H9 (cell line): ENCODE data around the gene DUOX1. TPM values are rescaled to one million over a fixed set of nuclear protein-coding genes. Genes with fewer than 3 reads are reported as not detected.

ENCODE experiments used
- DNase-seq: peaks from one replicate; pipeline ENCODE4 v3.0.0-alpha.2; 2017
- H2AFZ ChIP-seq: one replicate; pipeline ENCODE4 v1.6.1; 2013; ENCODE audit warnings: mild to moderate bottlenecking, low read length, control low read depth, moderate library complexity
- H2AK5ac ChIP-seq: 2 replicates; pipeline ENCODE4 v1.6.1; 2013; ENCODE audit warnings: low read length, control low read depth, mixed read lengths; ENCODE audit not compliant: insufficient read length
- H2BK120ac ChIP-seq: one replicate; pipeline ENCODE4 v1.6.1; 2013; ENCODE audit warnings: low read depth, mild to moderate bottlenecking, low read length, control low read depth, inconsistent platforms; ENCODE audit not compliant: poor library complexity, severe bottlenecking
- H2BK12ac ChIP-seq: 2 replicates; pipeline ENCODE4 v1.6.1; 2013; ENCODE audit warnings: low read length, control low read depth, mixed read lengths, low read depth; ENCODE audit not compliant: insufficient read length
- H2BK15ac ChIP-seq: 2 replicates; pipeline ENCODE4 v1.6.1; 2013; ENCODE audit warnings: low read depth, low read length, control low read depth
- H2BK20ac ChIP-seq: one replicate; pipeline ENCODE4 v1.6.1; 2013; ENCODE audit warnings: low read depth, mild to moderate bottlenecking, low read length, control low read depth, inconsistent platforms; ENCODE audit not compliant: poor library complexity, severe bottlenecking
- H2BK5ac ChIP-seq: 2 replicates; pipeline ENCODE4 v1.6.1; 2013; ENCODE audit warnings: low read length, control low read depth, mixed read lengths; ENCODE audit not compliant: insufficient read length
- H3K14ac ChIP-seq: 2 replicates; pipeline ENCODE4 v1.6.1; 2013; ENCODE audit warnings: low read length, control low read depth; ENCODE audit not compliant: insufficient read depth
- H3K18ac ChIP-seq: 2 replicates; pipeline ENCODE4 v1.6.1; 2013; ENCODE audit warnings: low read depth, mild to moderate bottlenecking, mixed read lengths, low read length, control low read depth; ENCODE audit not compliant: insufficient read length
- H3K23ac ChIP-seq: 2 replicates; pipeline ENCODE4 v1.6.1; 2013; ENCODE audit warnings: low read length, control low read depth, mixed read lengths, low read depth; ENCODE audit not compliant: insufficient read length
- H3K23me2 ChIP-seq: 2 replicates; pipeline ENCODE4 v1.6.1; 2013; ENCODE audit warnings: low read depth, mild to moderate bottlenecking, mixed read lengths, low read length, control low read depth; ENCODE audit not compliant: insufficient read length, poor library complexity, severe bottlenecking
- H3K27ac ChIP-seq: 2 replicates; pipeline ENCODE4 v1.5.1; 2013; ENCODE audit warnings: low read length, control low read depth, mixed read lengths, low read depth; ENCODE audit not compliant: insufficient read length
- H3K27me3 ChIP-seq: 2 replicates; pipeline ENCODE4 v1.6.1; 2013; ENCODE audit warnings: low read length, control low read depth, inconsistent platforms; ENCODE audit not compliant: insufficient read depth
- H3K4ac ChIP-seq: 2 replicates; pipeline ENCODE4 v1.6.1; 2013; ENCODE audit warnings: low read depth, mild to moderate bottlenecking, control low read depth, inconsistent platforms, low read length, moderate library complexity
- H3K4me1 ChIP-seq: 2 replicates; pipeline ENCODE4 v1.6.1; 2013; ENCODE audit warnings: low read length, control low read depth, inconsistent platforms; ENCODE audit not compliant: insufficient read depth
- H3K4me2 ChIP-seq: 2 replicates; pipeline ENCODE4 v1.6.1; 2013; ENCODE audit warnings: low read length, control low read depth, mixed read lengths; ENCODE audit not compliant: insufficient read length, insufficient read depth
- H3K56ac ChIP-seq: 2 replicates; pipeline ENCODE4 v1.6.1; 2013; ENCODE audit warnings: low read depth, mild to moderate bottlenecking, mixed read lengths, low read length, control low read depth; ENCODE audit not compliant: insufficient read length
- H3K79me1 ChIP-seq: 2 replicates; pipeline ENCODE4 v1.6.1; 2013; ENCODE audit warnings: low read depth, mild to moderate bottlenecking, moderate library complexity, low read length, control low read depth, inconsistent platforms; ENCODE audit not compliant: insufficient read depth, poor library complexity, severe bottlenecking
- H3K79me2 ChIP-seq: 2 replicates; pipeline ENCODE4 v1.6.1; 2013; ENCODE audit warnings: low read length, control low read depth, inconsistent platforms; ENCODE audit not compliant: insufficient read depth
- H3K9ac ChIP-seq: 2 replicates; pipeline ENCODE4 v1.6.1; 2013; ENCODE audit warnings: low read length, control low read depth, mixed read lengths; ENCODE audit not compliant: insufficient read length; ENCODE audit errors: extremely low read depth
- H3K9me3 ChIP-seq: one replicate; pipeline ENCODE4 v1.6.1; 2013; ENCODE audit warnings: low read depth, low read length, inconsistent platforms; ENCODE audit not compliant: control insufficient read depth
- H3T11ph ChIP-seq: one replicate; pipeline ENCODE4 v1.6.1; 2013; ENCODE audit warnings: mild to moderate bottlenecking, low read length, control low read depth, inconsistent platforms
- H4K20me1 ChIP-seq: one replicate; pipeline ENCODE4 v1.6.1; 2013; ENCODE audit not compliant: control insufficient read depth, insufficient read length, insufficient read depth
- H4K5ac ChIP-seq: 2 replicates; pipeline ENCODE4 v1.6.1; 2013; ENCODE audit warnings: low read depth, mild to moderate bottlenecking, mixed read lengths, low read length, control low read depth; ENCODE audit not compliant: insufficient read length
- H4K8ac ChIP-seq: replicated peaks from 2 replicates; pipeline ENCODE4 v1.6.1; 2013; ENCODE audit warnings: low read length, control low read depth, mixed read lengths, low read depth; ENCODE audit not compliant: insufficient read length
- H4K91ac ChIP-seq: 2 replicates; pipeline ENCODE4 v1.6.1; 2013; ENCODE audit warnings: low read depth, mild to moderate bottlenecking, moderate library complexity, mixed read lengths, low read length, control low read depth; ENCODE audit not compliant: insufficient read length
- H3K27ac Mint-ChIP-seq, 3 experiments: 2 replicates in 2 of 3; 3 replicates in 1 of 3; pipeline ENCODE4 v1.8.0; 2020 to 2021; ENCODE audit warnings: mixed read lengths in 3 of 3, mild to moderate bottlenecking in 1 of 3, moderate library complexity in 1 of 3
- H3K27me3 Mint-ChIP-seq: 2 replicates; pipeline ENCODE4 v1.8.0; 2021; ENCODE audit warnings: low read depth, mild to moderate bottlenecking, moderate library complexity, mixed read lengths
- H3K36me3 Mint-ChIP-seq, 3 experiments: 2 replicates in 2 of 3; 3 replicates in 1 of 3; pipeline ENCODE4 v1.8.0; 2020 to 2021; ENCODE audit warnings: low read depth in 3 of 3, mixed read lengths in 3 of 3; ENCODE audit not compliant: insufficient read depth in 1 of 3
- H3K4me1 Mint-ChIP-seq, 2 experiments: 2 replicates each; pipeline ENCODE4 v1.8.0; 2020; ENCODE audit warnings: mixed read lengths in 2 of 2
- H3K4me3 Mint-ChIP-seq, 2 experiments: 2 replicates in 1 of 2; 3 replicates in 1 of 2; pipeline ENCODE4 v1.8.0; 2020 to 2021; ENCODE audit warnings: mild to moderate bottlenecking in 2 of 2, mixed read lengths in 2 of 2, moderate library complexity in 1 of 2
- H3K9me3 Mint-ChIP-seq, 2 experiments: 2 replicates in 1 of 2; 3 replicates in 1 of 2; pipeline ENCODE4 v1.8.0; 2020; ENCODE audit warnings: mild to moderate bottlenecking in 2 of 2, mixed read lengths in 2 of 2, moderate library complexity in 1 of 2
- WGBS: extraction: QIAGEN DNeasy Blood & Tissue Kit; methylation state at CpG from one replicate; pipeline ENCODE4 v1.1.7; 2013; ENCODE audit warnings: missing lambda C conversion rate, low lambda C conversion rate, mixed read lengths; ENCODE audit not compliant: insufficient read length; ENCODE audit errors: extremely low coverage; 5-methylcytosine and 5-hydroxymethylcytosine counted together
- total RNA-seq: library from RNA; stranded (reverse); gene quantifications from 2 replicates; pipeline ENCODE4 v1.2.1, GENCODE V29; 2021
- TF ChIP-seq, protein P1 (sequence below): fragments of 200-600 bp; sonication (generic); conservative IDR thresholded peaks from 3 replicates; pipeline ENCODE4 v1.8.0; 2021; ENCODE audit warnings: antibody characterized with exemption, mild to moderate bottlenecking

Gene DUOX1
- total RNA-seq, 1 experiment from 2014 or later: 2.6 TPM

DNA sequence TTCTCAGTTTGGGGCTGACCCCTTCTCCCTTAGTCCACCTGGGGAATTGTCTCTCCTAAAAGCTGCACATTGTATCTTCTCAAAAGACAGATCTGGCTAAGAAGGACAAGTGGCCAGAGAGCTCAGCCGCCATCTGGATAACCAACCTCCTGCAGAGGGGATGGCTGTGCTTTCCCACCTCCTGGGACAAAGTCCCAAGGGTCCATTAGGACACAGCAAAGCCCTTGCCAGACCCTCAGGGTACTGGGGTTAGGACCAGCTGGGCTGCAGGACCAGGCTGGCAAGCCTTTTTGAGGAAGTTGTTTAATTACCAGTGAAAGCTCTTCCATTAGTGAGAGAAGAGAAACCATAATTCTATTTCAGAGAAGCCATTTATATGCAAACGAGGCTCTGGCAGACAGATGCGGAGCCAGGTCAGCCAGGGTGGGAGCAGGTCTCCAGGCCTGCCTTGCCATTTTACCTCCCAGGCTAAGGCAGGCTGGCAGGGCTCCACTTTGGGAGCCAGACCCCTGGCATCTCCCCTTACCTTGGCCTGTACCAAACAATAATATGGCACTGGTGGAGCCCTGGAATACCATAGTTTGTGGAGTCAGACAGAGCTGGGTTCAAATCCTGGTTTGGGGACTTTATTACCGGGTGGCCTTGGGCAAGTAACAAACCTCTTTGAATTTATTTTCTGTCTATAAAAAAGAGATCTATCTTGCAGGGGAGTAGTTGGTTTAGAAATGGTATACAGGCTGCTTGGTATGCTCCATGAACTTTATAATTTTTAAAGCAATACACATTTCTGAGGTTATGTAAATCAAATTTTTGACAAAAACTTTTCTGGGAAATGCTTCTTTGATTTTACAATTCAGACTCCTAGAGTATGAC, 40.0 kb downstream of the DUOX1 start:
- peak overlapping the region; percentile 19 to 77 (median 70); a peak in 2 of 7 replicates for H3K27ac Mint-ChIP-seq
- peak; percentile 46 for DNase-seq
- Histone ChIP-seq H3K79me1 (no peaks in the 10 kb centered on the region), H3K4ac (no peak overlapping the region), H2BK5ac (no peak overlapping the region), H3K27me3 (no peaks in the 10 kb centered on the region), H3K9me3 (no peaks in the 10 kb centered on the region), H4K8ac (no peak overlapping the region), H3K18ac (no peak overlapping the region), H3K9ac (no peak overlapping the region), H2AFZ (no peak overlapping the region), H3K4me1 (peaks cover 7% of the 10 kb centered on the region), H2AK5ac (no peak overlapping the region), H3K79me2 (no peaks in the 10 kb centered on the region), H2BK120ac (no peak overlapping the region), H3K4me2 (no peak overlapping the region), H2BK12ac (no peak overlapping the region), H2BK15ac (no peak overlapping the region), H3K56ac (no peak overlapping the region), H4K20me1 (no peaks in the 10 kb centered on the region), H3T11ph (no peak overlapping the region), H3K23me2 (no peaks in the 10 kb centered on the region), H4K91ac (no peak overlapping the region), H3K27ac (no peak overlapping the region), H4K5ac (no peak overlapping the region), H2BK20ac (no peak overlapping the region), H3K14ac (no peak overlapping the region; the same call in 1 of the 2 replicates), H3K23ac (no peak overlapping the region)
- H3K27me3 Mint-ChIP-seq: peaks cover 2% of the 10 kb centered on the region; the same call in 1 of the 2 replicates
- WGBS: no CpG with 5 or more reads among the region's 4 CpGs
- peaks cover 32 to 37% of the 10 kb centered on the region in 2 experiments for H3K4me1 Mint-ChIP-seq
- TF ChIP-seq, protein P1, sequence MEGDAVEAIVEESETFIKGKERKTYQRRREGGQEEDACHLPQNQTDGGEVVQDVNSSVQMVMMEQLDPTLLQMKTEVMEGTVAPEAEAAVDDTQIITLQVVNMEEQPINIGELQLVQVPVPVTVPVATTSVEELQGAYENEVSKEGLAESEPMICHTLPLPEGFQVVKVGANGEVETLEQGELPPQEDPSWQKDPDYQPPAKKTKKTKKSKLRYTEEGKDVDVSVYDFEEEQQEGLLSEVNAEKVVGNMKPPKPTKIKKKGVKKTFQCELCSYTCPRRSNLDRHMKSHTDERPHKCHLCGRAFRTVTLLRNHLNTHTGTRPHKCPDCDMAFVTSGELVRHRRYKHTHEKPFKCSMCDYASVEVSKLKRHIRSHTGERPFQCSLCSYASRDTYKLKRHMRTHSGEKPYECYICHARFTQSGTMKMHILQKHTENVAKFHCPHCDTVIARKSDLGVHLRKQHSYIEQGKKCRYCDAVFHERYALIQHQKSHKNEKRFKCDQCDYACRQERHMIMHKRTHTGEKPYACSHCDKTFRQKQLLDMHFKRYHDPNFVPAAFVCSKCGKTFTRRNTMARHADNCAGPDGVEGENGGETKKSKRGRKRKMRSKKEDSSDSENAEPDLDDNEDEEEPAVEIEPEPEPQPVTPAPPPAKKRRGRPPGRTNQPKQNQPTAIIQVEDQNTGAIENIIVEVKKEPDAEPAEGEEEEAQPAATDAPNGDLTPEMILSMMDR: no peak
- peak overlapping the region in 1 of 2 experiments; percentile 29; a peak in 2 of 5 replicates for H3K4me3 Mint-ChIP-seq
- no peaks in the 10 kb centered on the region for H3K9me3 Mint-ChIP-seq
- H3K36me3 Mint-ChIP-seq: peaks cover 10 to 21% (median 11%) of the 10 kb centered on the region in 3 experiments; a peak in 6 of 7 replicates
